Measurements from ENCODE around the gene ULBP3.

Gene ULBP3

DNA sequence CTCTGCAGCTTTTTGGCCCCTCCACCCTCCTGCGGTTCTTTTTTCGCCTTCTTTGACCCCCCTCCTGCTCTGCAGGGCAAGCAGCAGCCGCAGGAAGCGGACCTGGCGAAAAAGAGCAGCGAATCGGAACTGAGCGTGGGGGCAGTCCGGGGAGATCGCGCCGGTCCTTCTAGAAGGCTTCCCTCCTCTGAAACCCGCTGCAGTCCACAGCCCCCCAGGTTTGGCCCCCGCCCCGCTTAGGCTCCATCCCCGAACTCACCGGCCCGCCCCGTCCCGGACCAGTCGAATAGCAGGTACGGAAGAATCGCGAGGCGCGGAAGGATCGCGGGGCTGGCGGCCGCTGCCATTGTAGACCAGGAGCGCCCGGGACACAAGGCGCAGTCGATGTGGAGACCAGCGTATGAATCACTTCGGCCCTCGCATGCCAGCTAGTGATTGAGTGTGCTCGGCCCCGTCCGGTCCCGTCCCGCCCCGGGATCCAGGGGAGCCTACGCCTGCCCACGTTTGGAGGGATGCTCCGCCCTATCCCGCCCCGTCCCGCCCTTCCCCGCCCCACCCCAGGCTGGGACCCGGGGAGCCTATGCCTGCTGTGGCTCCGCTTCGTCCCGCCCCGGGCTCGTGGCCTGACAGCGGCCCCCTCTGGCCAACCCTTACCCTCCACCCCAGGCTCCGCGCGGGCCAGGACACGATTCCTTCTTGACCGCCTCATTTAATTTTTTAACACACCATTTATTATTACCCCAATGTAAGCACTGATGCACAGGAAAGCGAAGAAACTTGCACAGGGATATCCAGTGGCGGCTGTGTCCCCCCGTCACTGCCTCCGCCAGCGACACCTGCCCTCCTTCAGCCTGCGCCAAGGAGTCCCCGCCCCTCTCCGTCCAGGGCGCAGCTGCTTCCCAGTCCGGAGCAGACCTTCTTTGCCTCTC is at the start of gene ULBP3:
ULBP3 (minus strand) TSS at position 402 of the 929 bp plus-strand sequence; CDS start at position 347, 55 bp downstream.
- no peak for DNase-seq

DNA sequence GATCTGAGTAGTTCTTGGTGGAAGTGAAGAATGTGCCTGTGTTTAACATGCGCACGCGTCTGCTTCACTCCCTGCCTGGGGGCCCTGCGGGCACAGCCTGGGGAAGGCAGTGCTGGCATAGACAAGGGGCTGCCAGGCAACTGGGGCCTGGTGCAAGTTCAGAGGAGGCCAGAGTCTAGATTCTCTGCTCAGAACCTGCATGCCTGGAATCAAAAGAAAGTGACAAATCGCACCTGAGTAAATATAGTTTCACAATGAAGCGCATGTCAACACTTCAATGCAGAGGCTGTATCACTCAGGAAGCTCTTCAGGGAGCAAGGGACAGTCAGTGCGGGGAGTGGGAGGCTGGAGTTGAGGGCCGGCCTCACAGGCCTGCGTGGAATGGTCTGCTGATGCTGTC is 49.7 kb upstream of the ULBP3 start:
- DNase-seq = no peak

DNA sequence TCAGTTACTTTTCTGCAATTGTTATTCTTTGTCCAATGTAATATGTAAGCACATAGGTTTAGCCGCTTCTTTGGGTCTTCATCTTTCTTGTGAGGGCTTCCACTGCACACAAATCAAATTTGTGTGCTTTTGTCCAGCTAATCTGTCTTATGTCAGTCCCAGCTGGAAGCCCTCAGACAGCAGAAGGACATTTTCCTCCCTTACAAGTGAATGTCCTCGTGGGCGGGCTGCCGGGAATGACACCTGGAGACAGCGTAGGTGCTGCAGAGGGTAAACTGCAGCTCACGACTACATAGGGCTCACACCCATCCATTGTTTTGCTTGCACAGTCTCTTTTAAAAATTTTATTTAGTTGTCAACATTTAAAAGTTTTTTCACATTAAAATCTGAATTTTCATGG is 49.3 kb upstream of the ULBP3 start:
- no peak for DNase-seq

DNA sequence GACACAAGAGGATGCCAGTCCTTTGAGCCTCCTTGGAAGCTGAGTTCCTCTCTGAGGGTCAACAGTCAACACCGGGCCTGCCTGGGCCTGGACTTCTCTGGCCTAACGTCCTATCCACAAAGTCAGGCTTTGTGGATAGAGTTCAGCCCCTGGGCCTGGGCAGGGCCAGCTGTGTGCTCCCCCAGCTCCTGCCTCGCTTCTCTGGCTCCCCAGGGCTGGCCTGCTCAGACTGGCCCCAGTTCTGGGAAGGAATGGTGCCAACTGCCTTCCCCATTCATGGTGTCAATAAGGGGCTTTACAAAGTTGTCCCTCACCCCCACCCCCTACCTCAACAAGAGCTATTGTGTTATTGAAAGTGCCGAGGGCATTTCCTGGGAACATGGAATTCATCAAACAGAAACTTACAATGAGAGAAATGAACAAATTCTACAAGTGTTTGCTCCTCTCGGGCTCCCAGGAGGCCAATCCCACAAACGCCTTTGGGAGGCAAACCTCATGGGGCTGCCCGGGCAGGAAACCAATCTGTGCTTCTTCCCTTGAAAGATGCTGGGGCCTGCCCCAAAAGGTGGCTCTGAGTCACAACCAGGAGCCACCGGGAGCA is 47.4 kb upstream of the ULBP3 start:
- DNase-seq = no peak

DNA sequence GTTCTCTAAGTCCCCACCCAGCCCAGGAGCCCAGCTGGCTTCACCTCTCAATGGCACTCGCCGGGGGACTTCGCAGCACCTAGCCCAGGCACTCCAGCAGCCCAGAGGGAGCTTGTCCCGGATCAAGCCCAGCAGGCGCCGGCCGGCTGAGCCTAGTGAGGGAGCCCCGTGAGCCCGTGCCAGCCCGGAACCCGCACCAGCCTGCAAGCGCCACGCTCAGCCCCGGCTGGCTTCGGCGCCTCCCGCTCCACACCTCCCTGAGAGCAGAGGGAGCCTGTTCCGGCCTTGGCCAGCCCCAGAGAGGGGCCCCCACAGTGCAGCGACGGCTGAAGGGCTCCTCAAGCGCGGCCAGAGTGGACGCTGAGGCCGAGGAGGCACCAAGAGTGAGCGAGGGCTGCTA is 46.8 kb upstream of the ULBP3 start:
- DNase-seq = no peak

DNA sequence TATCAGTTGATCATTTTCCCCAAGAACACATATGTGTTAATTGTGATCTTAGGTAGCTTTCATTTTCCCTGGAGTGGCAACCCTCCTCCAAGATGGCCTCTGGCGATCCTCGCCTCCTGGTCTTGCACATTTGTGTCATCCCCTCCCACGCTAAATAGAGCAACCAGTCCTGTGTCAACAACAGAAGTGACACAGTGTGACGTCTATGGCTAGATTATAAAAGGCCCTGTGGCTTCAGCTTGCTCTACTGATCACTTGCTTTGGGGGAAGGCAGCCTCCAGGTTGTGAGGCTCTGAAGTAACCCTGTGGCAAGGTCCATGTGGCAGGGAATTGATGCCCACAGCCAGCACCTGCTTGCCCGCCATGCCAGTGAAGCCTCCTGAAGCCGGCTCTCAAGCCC is 43.3 kb upstream of the ULBP3 start:
- no peak for DNase-seq

DNA sequence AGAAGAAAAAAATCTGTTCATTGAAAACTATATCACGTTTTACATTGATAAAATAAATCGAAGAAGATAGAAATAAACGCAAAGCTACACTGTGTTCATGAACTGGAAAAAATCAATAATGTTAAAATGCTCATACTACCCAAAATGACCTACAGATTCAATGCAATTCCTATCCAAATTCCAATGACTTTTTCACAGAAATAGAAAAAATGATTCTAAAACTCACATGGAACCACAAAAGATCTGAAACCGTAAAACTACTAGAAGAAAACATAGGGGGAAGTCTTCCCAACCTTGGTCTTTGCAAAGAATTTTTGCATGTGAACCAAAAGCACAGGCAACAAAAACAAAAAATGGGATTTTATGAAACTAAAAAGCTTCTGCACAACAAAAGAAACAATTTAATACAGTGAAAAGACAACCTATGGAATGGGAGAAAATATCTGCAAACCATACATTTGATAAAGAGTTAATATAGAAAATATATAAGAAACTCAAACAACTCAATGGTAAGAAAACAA is 33.9 kb upstream of the ULBP3 start:
- DNase-seq = no peak

DNA sequence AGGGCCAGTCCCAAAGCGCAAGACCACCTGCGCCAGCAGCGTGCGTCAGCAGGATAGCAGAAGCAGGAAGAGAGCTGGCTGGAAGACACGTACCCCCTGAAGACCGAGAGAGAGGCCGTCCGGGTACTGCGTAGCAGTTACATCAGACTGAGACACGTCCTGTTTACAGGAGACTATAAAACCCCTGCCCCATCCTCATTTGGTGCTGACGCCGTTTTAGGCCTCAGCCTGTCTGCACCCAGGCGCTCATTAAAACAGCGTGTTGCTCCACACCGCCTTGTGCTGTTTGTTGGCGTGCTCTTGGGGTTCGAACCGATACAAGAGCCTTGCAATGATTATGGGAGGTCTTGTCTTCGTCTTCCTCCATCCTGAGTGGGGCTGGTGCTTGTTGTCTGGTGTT is 31.8 kb upstream of the ULBP3 start:
- no peak for DNase-seq

DNA sequence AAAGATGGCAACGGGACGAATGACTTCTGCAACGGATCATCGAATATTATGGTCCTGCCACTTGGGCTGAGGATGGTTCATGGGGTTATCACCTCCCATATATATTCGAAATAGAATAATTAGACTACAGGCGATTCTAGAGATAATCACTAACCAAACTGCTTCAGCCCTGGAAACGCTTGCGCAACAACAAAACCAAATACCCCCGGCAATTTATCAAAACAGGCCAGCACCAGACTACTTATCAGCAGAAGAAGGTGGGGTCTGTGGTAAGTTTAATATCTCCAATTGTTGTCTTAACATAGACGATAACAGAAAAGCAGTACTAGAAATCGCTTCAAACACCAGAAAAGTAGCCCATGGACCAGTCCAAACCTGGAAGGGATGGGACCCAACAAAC is 31.0 kb upstream of the ULBP3 start:
- DNase-seq = no peak

DNA sequence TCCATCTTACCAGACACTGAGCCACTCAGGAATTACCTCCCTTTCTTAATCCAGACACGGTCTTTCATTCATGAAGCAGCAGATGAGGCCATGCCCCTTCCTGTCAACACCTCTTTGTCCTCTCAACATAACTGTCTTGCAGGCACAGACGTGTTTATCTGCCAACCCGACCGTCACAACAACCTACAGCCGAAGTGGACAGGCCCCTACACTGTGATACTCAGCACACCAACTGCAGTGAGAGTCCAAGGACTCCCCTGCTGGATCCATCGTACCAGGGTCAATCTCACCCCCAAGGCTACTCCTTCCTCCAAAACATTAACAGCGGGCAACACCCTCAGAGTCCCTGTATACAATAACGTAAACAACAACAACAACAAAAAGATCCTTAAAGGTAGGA is 30.6 kb upstream of the ULBP3 start:
- no peak for DNase-seq

DNA sequence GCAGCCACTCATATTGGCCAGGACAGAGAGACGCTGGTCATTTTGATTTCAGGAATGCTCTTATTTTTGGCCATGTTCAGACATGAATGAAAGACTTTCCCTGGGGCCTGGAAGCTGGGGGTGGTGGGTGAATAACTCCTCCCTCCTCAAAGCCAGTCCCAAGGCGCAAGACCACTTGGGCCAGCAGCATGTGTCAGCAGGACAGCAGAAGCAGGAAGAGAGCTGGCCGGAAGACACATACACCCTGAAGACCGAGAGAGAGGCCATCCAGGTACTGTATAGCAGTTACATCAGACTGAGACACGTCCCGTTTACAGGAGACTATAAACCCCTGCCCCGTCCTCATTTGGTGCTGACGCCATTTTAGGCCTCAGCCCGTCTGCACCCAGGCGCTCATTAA is 29.2 kb upstream of the ULBP3 start:
- DNase-seq = no peak

DNA sequence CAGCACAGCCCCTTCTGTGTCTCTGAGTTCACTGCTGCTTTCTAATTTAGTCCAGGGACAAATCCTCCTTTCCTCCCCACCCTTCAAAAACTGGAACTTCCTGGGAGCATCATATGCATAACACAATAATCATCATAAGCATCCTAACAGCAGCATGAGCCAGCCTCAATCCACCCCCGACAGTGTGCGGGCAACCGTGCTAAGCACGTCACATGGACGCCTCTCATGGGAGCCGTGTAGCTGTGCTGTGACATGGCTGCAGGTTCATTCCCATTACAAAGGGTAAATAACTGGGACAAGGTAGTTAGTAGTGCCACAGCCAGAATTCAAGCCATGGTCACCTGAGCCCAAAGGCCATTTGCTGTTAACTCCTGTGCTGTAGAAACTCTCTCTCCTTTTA is 24.5 kb upstream of the ULBP3 start:
- DNase-seq = no peak

DNA sequence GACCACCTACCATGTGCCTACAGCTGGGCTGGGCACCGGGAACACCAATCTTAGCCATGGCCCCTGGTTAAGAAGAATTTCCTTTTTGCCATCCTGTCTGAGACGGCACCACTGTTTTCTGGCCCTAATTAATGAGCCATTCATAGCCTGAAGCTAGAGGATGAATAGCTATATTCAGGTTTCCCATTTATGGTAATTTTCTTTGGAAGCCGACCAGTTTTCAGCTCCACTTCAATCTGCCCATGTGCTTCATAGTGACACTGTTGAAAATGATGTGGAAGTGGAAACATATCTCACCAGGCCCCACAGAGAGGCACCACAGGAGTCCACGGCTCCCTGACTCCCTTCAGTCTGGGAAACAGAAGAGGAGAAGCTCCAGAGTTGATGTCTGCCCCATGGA is 22.6 kb upstream of the ULBP3 start:
- no peak for DNase-seq

DNA sequence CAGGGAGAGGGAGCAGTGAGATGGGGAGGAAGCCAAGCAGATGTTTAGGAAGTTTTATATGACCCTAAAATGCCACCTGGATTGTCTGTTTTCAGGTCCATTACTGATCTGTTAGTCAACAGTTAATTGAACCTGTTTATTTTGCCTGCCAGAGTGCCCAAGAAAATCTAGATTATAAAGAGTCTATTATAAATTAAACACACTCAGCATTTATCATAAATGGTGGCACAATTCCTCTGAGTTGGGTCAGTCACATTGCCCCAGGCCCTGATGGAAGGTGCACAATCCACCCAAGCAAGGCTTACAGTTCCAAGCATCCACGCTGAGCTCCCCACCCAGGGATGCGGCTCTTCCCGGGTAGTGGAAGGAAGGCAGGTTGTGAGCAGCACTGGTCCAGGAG is 21.4 kb upstream of the ULBP3 start:
- no peak for DNase-seq

DNA sequence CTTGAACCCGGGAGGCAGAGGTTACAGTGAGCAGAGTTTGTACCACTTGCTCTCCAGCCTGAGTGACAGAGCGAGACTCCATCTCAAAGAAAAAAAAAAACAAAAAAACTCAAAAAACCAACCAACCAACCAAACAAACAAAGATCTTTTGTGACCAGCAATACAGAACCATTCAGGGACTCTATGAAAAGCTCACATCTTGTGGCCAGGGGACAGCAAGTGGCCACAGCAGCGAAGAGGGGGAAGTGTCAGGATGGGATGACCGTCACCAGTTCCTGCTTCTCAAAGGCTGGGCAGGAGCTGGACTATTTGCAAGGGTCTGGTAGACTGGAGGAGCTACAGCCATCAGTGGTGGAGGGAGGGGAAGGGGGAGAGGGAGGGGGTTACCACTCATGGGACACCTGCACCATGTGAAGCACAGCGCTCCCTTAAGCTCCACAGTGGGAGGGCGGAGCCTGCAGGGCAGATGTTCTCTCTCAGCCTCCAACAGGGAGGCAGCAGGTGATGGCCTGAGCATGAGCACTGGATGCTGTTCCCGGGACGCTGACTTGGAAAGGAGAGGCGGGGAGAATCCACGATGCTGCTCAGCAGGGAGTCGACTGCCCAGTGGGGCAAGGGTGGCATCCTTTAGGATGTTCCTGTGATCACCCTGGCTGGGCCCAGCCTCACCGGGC is 19.7 kb upstream of the ULBP3 start:
- DNase-seq = no peak

DNA sequence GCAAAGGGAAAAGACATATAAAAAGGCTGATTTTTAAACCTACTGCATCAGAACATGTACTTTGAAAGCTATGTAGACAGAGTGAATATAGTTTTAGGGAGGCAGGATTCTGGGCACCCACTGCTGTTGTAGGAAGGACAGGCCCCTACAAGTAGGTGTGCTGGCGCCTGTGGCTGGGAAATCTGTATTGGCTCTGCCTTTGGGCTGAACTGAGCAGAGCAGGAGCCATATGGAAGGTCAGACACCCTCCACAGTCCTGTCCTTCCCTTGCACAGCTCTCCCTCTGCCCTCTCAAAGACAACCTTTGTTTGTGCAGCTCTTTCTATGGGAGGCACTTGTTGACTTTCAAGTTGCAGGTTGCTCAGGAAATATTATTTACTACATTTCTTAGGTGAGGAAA is 18.4 kb upstream of the ULBP3 start:
- DNase-seq = no peak

DNA sequence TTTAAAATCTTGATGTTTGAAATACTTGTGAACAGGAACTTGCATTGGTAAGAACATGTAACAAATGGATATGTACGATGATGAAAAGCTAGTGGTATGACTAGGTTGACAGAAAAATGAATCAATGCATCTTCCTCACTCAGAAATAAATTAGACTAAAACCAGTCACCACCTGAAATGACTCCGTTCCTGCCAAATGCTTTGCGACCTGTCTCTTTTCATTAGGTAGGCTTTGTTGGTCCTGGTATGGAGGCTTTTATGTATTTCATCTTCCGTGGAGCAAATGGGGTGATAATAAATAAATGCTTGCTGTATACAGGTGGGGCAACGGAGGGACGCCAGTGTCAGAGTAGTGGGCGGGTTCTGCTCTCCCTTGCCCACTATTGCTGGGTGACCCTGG is 17.1 kb upstream of the ULBP3 start:
- no peak for DNase-seq

DNA sequence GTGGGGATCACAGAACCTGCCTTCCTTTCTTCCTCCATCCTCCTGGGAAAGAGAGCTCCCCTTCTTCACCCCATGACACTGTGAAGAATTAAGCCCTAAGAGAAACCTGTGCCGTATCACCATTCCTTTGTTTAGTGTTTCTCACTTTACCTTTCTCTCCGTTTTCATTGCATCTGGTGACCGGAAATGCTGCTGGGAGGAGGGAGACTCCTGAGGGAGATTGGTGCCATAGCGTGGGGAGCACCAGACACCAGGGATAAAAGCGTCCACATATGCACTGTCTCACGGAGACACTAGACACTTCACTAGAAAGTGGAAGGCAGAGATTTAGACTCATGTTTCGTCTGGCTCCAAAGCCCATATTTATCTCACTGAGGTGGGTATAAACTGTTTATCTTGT is 15.5 kb upstream of the ULBP3 start:
- no peak for DNase-seq

DNA sequence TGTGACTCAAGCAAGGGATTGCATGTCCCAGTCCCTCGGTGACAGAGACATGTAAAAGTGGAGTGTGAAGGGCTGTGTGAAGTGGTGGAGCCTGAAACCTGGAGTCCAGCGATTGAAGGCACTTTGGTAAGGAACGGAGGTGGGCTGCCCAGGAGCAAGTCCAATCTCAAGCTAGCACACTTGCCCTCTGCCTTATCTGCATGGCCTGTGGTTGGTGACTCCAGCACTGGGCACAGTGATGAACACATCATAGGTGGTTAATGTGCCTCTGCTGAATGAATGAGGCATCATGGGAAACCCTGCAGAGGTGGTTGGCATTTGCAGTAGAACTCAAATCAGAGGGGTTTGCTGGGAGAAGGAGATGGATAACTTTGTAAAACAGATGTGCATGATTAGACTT is 14.9 kb upstream of the ULBP3 start:
- no peak for DNase-seq

DNA sequence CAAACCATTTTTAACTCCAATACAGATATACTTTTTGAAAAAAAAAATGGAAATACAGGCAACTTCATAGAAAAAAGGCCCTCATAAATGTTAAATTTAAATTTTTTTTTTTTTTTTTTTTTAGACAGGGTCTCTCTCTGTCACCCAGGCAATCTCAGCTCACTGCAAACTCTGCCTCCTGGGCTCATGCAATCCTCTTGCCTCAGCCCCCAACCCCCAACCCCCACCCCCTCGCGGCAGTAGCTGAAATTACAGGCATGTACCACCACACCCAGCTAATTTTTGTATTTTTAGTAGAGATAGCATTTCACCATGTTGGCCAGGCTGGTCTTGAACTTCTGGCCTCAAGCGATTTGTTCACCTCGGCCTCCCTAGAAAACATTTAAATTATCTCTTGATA is 12.8 kb upstream of the ULBP3 start:
- DNase-seq = no peak

DNA sequence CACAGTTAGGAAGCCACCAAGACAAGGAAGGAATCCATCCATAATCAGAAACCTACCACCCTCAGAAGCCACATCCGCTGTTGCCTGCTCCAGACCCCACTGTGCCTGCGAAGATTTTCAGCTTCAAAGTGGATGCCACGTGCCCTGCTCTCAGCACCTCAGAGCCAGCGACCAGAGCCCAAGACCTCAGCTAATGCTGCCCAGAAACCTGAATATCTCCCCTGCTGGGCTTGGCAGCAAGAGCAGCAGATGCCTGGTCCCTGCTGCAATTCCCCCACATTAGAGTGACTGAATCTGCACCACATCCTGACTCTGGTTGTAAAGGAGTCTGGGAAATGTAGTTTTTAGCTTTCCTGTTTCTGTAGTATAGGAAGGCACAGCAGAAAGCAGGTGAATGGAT is 10.7 kb upstream of the ULBP3 start:
- no peak for DNase-seq

DNA sequence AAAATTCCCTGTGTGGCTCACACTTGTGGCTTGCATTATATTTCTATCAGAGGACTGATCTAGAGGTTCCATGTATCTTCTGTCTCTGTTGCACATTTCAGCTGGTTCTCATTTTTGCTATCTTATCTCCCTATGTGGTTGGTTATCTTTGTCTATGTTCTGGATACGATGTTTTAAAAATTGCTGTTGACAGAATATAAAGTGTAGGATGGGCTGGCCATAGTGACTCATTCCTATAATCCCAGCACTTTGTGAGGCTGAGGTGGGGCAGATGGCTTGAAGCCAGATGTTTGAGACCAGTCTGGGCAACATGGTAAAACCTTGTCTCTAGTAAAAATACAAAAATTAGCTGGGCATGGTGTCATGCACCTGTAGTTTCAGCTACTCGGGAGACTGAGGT is 9.9 kb upstream of the ULBP3 start:
- DNase-seq = no peak

DNA sequence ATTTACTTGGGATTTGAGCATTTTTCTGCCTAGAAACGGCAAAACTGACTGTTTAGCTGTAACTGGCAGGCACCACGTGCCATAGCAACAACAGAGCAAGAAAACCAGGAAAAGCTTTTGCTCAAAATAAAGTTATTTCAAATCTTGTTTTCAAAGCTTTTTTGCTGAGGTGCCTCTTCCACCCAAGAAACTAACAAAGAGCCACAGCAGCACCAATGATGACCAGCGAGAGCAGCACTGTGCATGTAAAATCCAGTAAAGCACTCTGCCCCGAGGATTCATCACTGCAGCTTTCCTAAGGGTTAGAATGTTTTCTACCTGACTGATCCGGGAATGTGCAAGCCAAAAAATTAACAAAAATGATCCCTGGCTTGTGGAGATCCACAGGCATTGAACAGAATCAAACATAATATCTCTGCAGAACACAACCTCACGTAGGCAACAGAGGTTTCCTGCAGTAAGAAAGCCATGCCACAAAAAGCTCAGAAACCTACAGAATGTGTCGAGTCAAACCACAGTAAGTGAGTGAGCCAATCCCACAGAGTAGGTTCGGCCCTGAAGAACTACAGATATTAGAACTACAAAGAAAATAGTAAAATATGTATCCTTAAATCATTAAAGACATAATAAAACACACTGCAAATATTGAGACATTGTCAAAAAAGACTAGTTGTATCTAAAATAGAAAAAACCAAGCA is 7.4 kb upstream of the ULBP3 start:
- DNase-seq = no peak

Data from GF-D8 (cell line).